Endothelial cell of umbilical vein (primary cell): ENCODE data around the gene STK39. TPM values are rescaled to one million over a fixed set of nuclear protein-coding genes. Genes with fewer than 3 reads are reported as not detected.

Source experiments
- BruUV-seq: library from RNA; stranded (reverse); fragments of 400-500 nt; replicated peaks from 2 replicates; lab custom pipeline; 2021; lab: Mats Ljungman, UMichigan
- CTCF ChIA-PET: fragments of 300-600, 350-600 bp; sonication (Branson Sonifier 250); formaldehyde crosslinking; loops from one replicate; lab custom pipeline; 2021; ENCODE audit warnings: antibody characterized with exemption, inconsistent platforms; lab: Charles Lee
- POLR2A ChIA-PET: fragments of 300-600, 350-600 bp; sonication (Branson Sonifier 250); formaldehyde crosslinking; loops from one replicate; lab custom pipeline; 2021; ENCODE audit warnings: antibody characterized with exemption, inconsistent platforms; lab: Charles Lee
- DNase-seq: peaks from one replicate; pipeline ENCODE4 v3.0.0-alpha.2; 2011; ENCODE audit warnings: low read depth, low spot score
- FAIRE-seq: peaks from 2 replicates; lab custom pipeline; 2011; peaks lifted over from hg19 to GRCh38; lab: Jason Lieb, UNC
- H2AFZ ChIP-seq: 2 replicates; pipeline ENCODE4 v1.6.0; 2012; ENCODE audit warnings: low read depth, low read length, control low read depth, inconsistent platforms
- H3K27ac ChIP-seq: 2 replicates; pipeline ENCODE4 v1.5.1; 2011; ENCODE audit warnings: low read depth, mild to moderate bottlenecking, control low read depth, low read length, moderate library complexity; ENCODE audit not compliant: insufficient read depth
- H3K27me3 ChIP-seq, 2 experiments: 2 replicates each; pipeline versions ENCODE4 v1.6.0 to v1.6.1; 2011; ENCODE audit warnings: low read length in 2 of 2, mixed read lengths in 1 of 2; ENCODE audit not compliant: control insufficient read depth in 2 of 2, insufficient read depth in 2 of 2
- H3K36me3 ChIP-seq, 2 experiments: 2 replicates in 1 of 2; 3 replicates in 1 of 2; pipeline ENCODE4 v1.5.1; 2011; ENCODE audit warnings: low read length in 2 of 2, mild to moderate bottlenecking in 1 of 2, moderate library complexity in 1 of 2; ENCODE audit not compliant: control insufficient read depth in 2 of 2, insufficient read depth in 2 of 2; ENCODE audit errors: extremely low read depth in 1 of 2
- H3K4me1 ChIP-seq: 3 replicates; pipeline ENCODE4 v1.5.1; 2011; ENCODE audit warnings: mild to moderate bottlenecking, low read length; ENCODE audit not compliant: control insufficient read depth, insufficient read depth; ENCODE audit errors: extremely low read depth
- H3K4me2 ChIP-seq: 2 replicates; pipeline ENCODE4 v1.6.1; 2011; ENCODE audit warnings: low read length, control low read depth, mixed read lengths; ENCODE audit not compliant: insufficient read depth
- H3K4me3 ChIP-seq, 3 experiments: fragments of 200-600 bp in 1 of 3; sonication (generic), shearing (Covaris generic) in 1 of 3; replicated peaks in 1 of 3; 2 replicates each; pipeline ENCODE4 v1.5.1; 2011 to 2016; ENCODE audit warnings: control low read depth in 3 of 3, low read length in 3 of 3, mild to moderate bottlenecking in 2 of 3, inconsistent platforms in 1 of 3, low read depth in 1 of 3, moderate library complexity in 1 of 3; ENCODE audit not compliant: insufficient read depth in 1 of 3
- H3K79me2 ChIP-seq: 2 replicates; pipeline ENCODE4 v1.6.0; 2012; ENCODE audit warnings: low read length, inconsistent platforms; ENCODE audit not compliant: control insufficient read depth, insufficient read depth
- H3K9ac ChIP-seq: replicated peaks from 2 replicates; pipeline ENCODE3; 2011; ENCODE audit warnings: low read length, control low read depth; ENCODE audit not compliant: insufficient read depth; ENCODE audit errors: extremely low read depth
- H3K9me1 ChIP-seq: replicated peaks from 3 replicates; pipeline ENCODE4 v1.6.0; 2011; ENCODE audit warnings: mild to moderate bottlenecking, low read length; ENCODE audit not compliant: control insufficient read depth, insufficient read depth; ENCODE audit errors: extremely low read depth
- H3K9me3 ChIP-seq: replicated peaks from 2 replicates; pipeline ENCODE4 v1.5.1; 2012; ENCODE audit warnings: low read length, inconsistent platforms; ENCODE audit not compliant: control insufficient read depth, insufficient read depth
- H4K20me1 ChIP-seq: replicated peaks from 2 replicates; pipeline ENCODE3; 2011; ENCODE audit warnings: mild to moderate bottlenecking, low read length; ENCODE audit not compliant: control insufficient read depth, insufficient read depth; ENCODE audit errors: extremely low read depth
- EZH2 ChIP-seq: IDR thresholded peaks from 2 replicates; pipeline ENCODE4 v1.6.1; 2012; ENCODE audit warnings: borderline replicate concordance, low read depth, mild to moderate bottlenecking, moderate library complexity, low read length, inconsistent platforms; ENCODE audit not compliant: severe bottlenecking
- JUN ChIP-seq: IDR thresholded peaks from 2 replicates; pipeline ENCODE4 v1.6.1; 2011; ENCODE audit warnings: borderline replicate concordance, low read depth; ENCODE audit not compliant: insufficient read length, insufficient read depth
- MYC ChIP-seq: IDR thresholded peaks from one replicate; pipeline ENCODE4 v1.6.1; 2011; ENCODE audit warnings: mild to moderate bottlenecking, low read depth, low read length
- POLR2A ChIP-seq: IDR thresholded peaks from 2 replicates; pipeline ENCODE4 v1.6.1; 2012; ENCODE audit warnings: low read depth, mild to moderate bottlenecking, control low read depth, low read length
- dilution Hi-C: fragments of 300-500 bp; cut with MboI; formaldehyde crosslinking; loops from one replicate; pipeline ENCODE4 v1.15.0; 2019; ENCODE audit warnings: low sequenced_read_pairs; ENCODE audit not compliant: extremely low pct_ligation_motif_present
- intact Hi-C: fragments of 100-400 bp; cut with micrococcal nuclease; formaldehyde crosslinking; loops from one replicate; pipeline ENCODE4 v1.10.0; 2022
- polyA plus RNA-seq, 4 experiments: library from polyadenylated mRNA; depleted of rRNA in 3 of 4; stranded (reverse) in 3 of 4; unstranded in 1 of 4; fragments of >200 nt; gene quantifications; 2 replicates each; pipeline versions ENCODE4 v1.2.1 to v1.2.3, GENCODE V29; 2011 to 2012; ENCODE audit warnings: missing spikeins in 1 of 4
- total RNA-seq: library from RNA; stranded (reverse); gene quantifications from 2 replicates; pipeline ENCODE4 v1.2.3, GENCODE V29; 2021

Gene STK39
- total and polyA plus RNA-seq, 2 donors (not counting 3 experiments of a cell fraction or from before 2014, with no cell fraction given), result 4.6 to 13.1 TPM

GRCh38 chr2:168155680-168156079, 91.7 kb downstream of the STK39 start:
- no peaks in the 10 kb centered on the region for H3K9me3 ChIP-seq
- dilution Hi-C loops (no loop called here), intact Hi-C loops (no loop called here)
- no peaks in the 10 kb centered on the region for H3K9me1 ChIP-seq
- BruUV-seq, result no TSS peak
- H4K20me1 ChIP-seq, result no peaks in the 10 kb centered on the region
- H3K79me2 ChIP-seq, result no peaks in the 10 kb centered on the region
- DNase-seq (no peak), FAIRE-seq (no peak)
- H3K27me3 ChIP-seq, result no peaks in the 10 kb centered on the region
- H2AFZ ChIP-seq, result no peak overlapping the region
- no peak overlapping the region for H3K4me2 ChIP-seq
- ChIA-PET CTCF (interaction anchor here (0.9 kb wide), 1 partner anchor 92 kb away, joined by 3 read pairs; the partner anchor contains the start of gene STK39), POLR2A (no interaction called here)
- no peak overlapping the region for H3K4me3 ChIP-seq
- no peaks in the 10 kb centered on the region for H3K36me3 ChIP-seq
- H3K4me1 ChIP-seq, result peaks cover 3% of the 10 kb centered on the region
- H3K27ac ChIP-seq, result no peak overlapping the region
- no peak overlapping the region for H3K9ac ChIP-seq
- TF ChIP-seq JUN, result no peak

GRCh38 chr2:168155046-168155445, 92.3 kb downstream of the STK39 start:
- CTCF ChIA-PET, result no interaction called here
- BruUV-seq, result no TSS peak

More at GRCh38 chr2:168155046-168155445, 92.3 kb downstream of the STK39 start:
- no peak overlapping the region for H3K27ac ChIP-seq
- H3K4me3 ChIP-seq, result no peak overlapping the region
- FAIRE-seq (peak; percentile 68), DNase-seq (no peak)
- no peaks in the 10 kb centered on the region for H3K27me3 ChIP-seq
- no peak overlapping the region for H3K4me2 ChIP-seq
- intact Hi-C loops (no loop called here), dilution Hi-C loops (no loop called here)
- POLR2A ChIA-PET, result no interaction called here
- no peaks in the 10 kb centered on the region for H3K36me3 ChIP-seq
- no peaks in the 10 kb centered on the region for H3K9me1 ChIP-seq
- no peaks in the 10 kb centered on the region for H3K79me2 ChIP-seq
- H3K9ac ChIP-seq, result no peak overlapping the region
- H2AFZ ChIP-seq, result no peak overlapping the region
- peaks cover 3% of the 10 kb centered on the region for H3K4me1 ChIP-seq
- no peaks in the 10 kb centered on the region for H4K20me1 ChIP-seq
- TF ChIP-seq EZH2 (no peak), MYC (no peak), POLR2A (no peak)
- no peaks in the 10 kb centered on the region for H3K9me3 ChIP-seq
